ENCODE data around the gene MFF.

GRCh38 chr2:227383686-227384085 lies 58.6 kb downstream of the MFF start:
- TF ChIP-seq CTCF (IDR thresholded peaks at IDR 0.05) (no peak), POLR2A (IDR thresholded peaks at IDR 0.05) (no peak)
